A673 (cell line): ENCODE results near the gene ANO2. TPM values are rescaled to one million over a fixed set of nuclear protein-coding genes. Genes with fewer than 3 reads are reported as not detected.

Source experiments
- BruUV-seq: library from RNA; stranded (reverse); fragments of 400-500 nt; replicated peaks from 2 replicates; lab custom pipeline; 2021; lab: Mats Ljungman, UMichigan
- CTCF ChIA-PET: fragments of 300-600 bp; sonication (Branson Sonifier 250); formaldehyde crosslinking; loops from one replicate; lab custom pipeline; 2022; ENCODE audit warnings: antibody characterized with exemption; lab: Charles Lee
- POLR2A ChIA-PET: fragments of 300-600 bp; sonication (Branson Sonifier 250); formaldehyde crosslinking; loops from one replicate; lab custom pipeline; 2022; ENCODE audit warnings: antibody characterized with exemption; ENCODE audit not compliant: low non-redundant PET; lab: Charles Lee
- DNase-seq: peaks from one replicate; pipeline ENCODE4 v3.0.0-alpha.2; 2015; ENCODE audit warnings: low spot score
- H3K27ac ChIP-seq: fragments of 200-600 bp; sonication (generic); 2 replicates; pipeline ENCODE4 v1.5.1; 2016; ENCODE audit warnings: mixed run types, low read depth, mild to moderate bottlenecking, mixed read lengths, antibody characterized with exemption, low read length; ENCODE audit not compliant: poor library complexity, severe bottlenecking
- H3K27me3 ChIP-seq: fragments of 200-600 bp; sonication (generic); replicated peaks from 2 replicates; pipeline ENCODE4 v1.6.1; 2017; ENCODE audit warnings: mixed run types, low read depth, mild to moderate bottlenecking, mixed read lengths, antibody characterized with exemption, low read length; ENCODE audit not compliant: insufficient read depth, poor library complexity
- H3K36me3 ChIP-seq: fragments of 200-600 bp; sonication (generic); 2 replicates; pipeline ENCODE4 v1.6.1; 2016; ENCODE audit warnings: mixed run types, mild to moderate bottlenecking, mixed read lengths, antibody characterized with exemption, low read length; ENCODE audit not compliant: insufficient read depth, poor library complexity, severe bottlenecking
- H3K4me1 ChIP-seq: fragments of 200-600 bp; sonication (generic); 2 replicates; pipeline ENCODE4 v1.6.1; 2017; ENCODE audit warnings: mixed run types, mild to moderate bottlenecking, mixed read lengths, antibody characterized with exemption, low read length; ENCODE audit not compliant: insufficient read depth, poor library complexity, severe bottlenecking
- H3K4me3 ChIP-seq: fragments of 200-600 bp; sonication (generic); 2 replicates; pipeline ENCODE4 v1.5.1; 2016; ENCODE audit warnings: low read depth, mixed run types, mild to moderate bottlenecking, mixed read lengths, low read length; ENCODE audit not compliant: poor library complexity, severe bottlenecking
- H3K9me3 ChIP-seq: fragments of 200-600 bp; sonication (generic); 2 replicates; pipeline ENCODE4 v1.6.1; 2016; ENCODE audit warnings: mixed run types, low read depth, mild to moderate bottlenecking, mixed read lengths, antibody characterized with exemption, low read length; ENCODE audit not compliant: poor library complexity, severe bottlenecking
- EZH2 ChIP-seq: fragments of 200-600 bp; sonication (generic); IDR thresholded peaks from 2 replicates; pipeline ENCODE4 v1.6.1; 2017; ENCODE audit warnings: borderline replicate concordance, low read depth, mild to moderate bottlenecking, mixed read lengths, antibody characterized with exemption, low read length; ENCODE audit not compliant: poor library complexity, severe bottlenecking
- intact Hi-C: fragments of 100-400 bp; cut with micrococcal nuclease; formaldehyde crosslinking; loops from one replicate; pipeline ENCODE4 v1.10.0; 2022; ENCODE audit not compliant: unreplicated experiment
- total RNA-seq: library from RNA; stranded (reverse); gene quantifications from 2 replicates; pipeline ENCODE4 v1.2.3, GENCODE V29; 2021
- TF ChIP-seq, protein P1 (sequence below): fragments of 300-800, 200-600 bp; sonication (generic); conservative IDR thresholded peaks from 2 replicates; pipeline ENCODE4 v1.5.1; 2017; ENCODE audit warnings: low read depth, mild to moderate bottlenecking, antibody characterized with exemption, low read length, moderate library complexity, mixed read lengths

Gene ANO2
- total RNA-seq, 1 experiment from 2014 or later = not detected

DNA sequence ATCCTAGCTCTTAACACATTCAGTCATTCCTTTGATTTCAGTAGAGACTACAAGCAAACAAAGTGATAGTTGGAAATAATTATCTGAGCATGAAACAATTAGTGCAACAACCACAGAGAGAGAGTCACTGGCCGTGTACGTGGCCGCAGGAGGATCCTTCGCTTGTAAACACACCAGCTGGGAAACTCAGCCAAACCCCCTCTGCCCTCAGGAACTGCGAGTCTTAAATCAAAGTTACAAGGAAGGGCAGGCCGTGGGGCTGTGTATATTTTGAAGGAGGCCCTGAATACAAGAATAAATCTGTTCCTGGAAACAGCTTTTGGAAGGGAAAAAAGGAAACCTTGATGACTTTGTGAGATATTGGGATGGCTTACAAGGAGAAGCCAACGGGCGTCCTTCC, 164.5 kb downstream of the ANO2 start:
- no peaks in the 10 kb centered on the region for H3K9me3 ChIP-seq
- peaks cover 33% of the 10 kb centered on the region for H3K27me3 ChIP-seq
- no peak for DNase-seq
- POLR2A ChIA-PET = no interaction called here
- intact Hi-C loops = no loop called here
- H3K36me3 ChIP-seq = no peaks in the 10 kb centered on the region
- no peak overlapping the region for H3K4me3 ChIP-seq
- H3K4me1 ChIP-seq = no peaks in the 10 kb centered on the region
- no peak for TF ChIP-seq EZH2
- TF ChIP-seq, protein P1, sequence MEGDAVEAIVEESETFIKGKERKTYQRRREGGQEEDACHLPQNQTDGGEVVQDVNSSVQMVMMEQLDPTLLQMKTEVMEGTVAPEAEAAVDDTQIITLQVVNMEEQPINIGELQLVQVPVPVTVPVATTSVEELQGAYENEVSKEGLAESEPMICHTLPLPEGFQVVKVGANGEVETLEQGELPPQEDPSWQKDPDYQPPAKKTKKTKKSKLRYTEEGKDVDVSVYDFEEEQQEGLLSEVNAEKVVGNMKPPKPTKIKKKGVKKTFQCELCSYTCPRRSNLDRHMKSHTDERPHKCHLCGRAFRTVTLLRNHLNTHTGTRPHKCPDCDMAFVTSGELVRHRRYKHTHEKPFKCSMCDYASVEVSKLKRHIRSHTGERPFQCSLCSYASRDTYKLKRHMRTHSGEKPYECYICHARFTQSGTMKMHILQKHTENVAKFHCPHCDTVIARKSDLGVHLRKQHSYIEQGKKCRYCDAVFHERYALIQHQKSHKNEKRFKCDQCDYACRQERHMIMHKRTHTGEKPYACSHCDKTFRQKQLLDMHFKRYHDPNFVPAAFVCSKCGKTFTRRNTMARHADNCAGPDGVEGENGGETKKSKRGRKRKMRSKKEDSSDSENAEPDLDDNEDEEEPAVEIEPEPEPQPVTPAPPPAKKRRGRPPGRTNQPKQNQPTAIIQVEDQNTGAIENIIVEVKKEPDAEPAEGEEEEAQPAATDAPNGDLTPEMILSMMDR = no peak
- no TSS peak for BruUV-seq
- no peak overlapping the region for H3K27ac ChIP-seq
- CTCF ChIA-PET = no interaction called here

DNA sequence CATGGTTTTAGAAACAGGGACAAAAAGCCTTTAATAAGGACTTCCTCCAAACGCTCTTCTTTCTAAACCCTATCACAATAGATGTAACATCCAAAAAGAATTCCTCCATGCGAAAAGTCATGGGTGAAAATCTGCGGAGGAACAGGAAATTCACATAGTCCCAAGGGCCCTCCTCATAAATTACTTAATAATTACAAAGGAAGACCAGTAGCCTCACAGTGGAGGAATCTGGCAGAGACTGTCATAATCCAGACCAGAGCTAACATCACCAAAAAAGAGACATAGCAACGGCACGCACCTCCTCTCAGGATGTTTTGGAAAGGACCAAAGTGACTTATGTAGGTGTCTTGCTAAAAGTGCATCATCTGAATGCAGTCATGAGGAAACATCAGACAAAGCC, 165.7 kb downstream of the ANO2 start:
- no peak for TF ChIP-seq EZH2
- TF ChIP-seq, protein P1 = no peak
- H3K27me3 ChIP-seq = peaks cover 33% of the 10 kb centered on the region
- peak; percentile 7 for DNase-seq
- H3K27ac ChIP-seq = no peak overlapping the region
- H3K4me3 ChIP-seq = no peak overlapping the region
- H3K9me3 ChIP-seq = no peaks in the 10 kb centered on the region
- H3K36me3 ChIP-seq = no peaks in the 10 kb centered on the region
- H3K4me1 ChIP-seq = no peaks in the 10 kb centered on the region
- intact Hi-C loops = no loop called here
- BruUV-seq = no TSS peak
- ChIA-PET POLR2A (no interaction called here), CTCF (no interaction called here)

DNA sequence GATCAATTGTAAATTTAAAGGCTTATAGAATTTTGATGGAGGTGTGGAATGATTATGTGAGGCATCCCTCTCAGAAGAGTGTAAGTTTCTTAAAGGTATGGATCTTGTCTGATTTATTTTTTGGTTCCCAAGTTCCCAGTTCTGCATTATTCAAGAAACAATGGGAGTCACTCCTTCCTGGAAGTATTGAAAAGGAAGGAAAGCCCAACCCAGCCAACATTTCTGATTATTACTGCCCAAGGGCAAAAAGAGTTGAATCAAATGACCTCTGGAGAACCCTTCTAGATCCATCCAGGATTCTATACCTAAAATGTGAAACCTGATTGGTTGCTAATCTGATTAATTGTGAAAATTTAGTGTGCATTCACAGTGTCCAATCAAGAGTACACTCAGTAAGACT, 166.2 kb downstream of the ANO2 start:
- Histone ChIP-seq H3K4me3 (no peak overlapping the region), H3K9me3 (no peaks in the 10 kb centered on the region), H3K36me3 (no peaks in the 10 kb centered on the region), H3K27ac (no peak overlapping the region), H3K4me1 (no peaks in the 10 kb centered on the region), H3K27me3 (peaks cover 36% of the 10 kb centered on the region)
- DNase-seq = no peak
- ChIA-PET POLR2A (no interaction called here), CTCF (no interaction called here)
- BruUV-seq = no TSS peak
- intact Hi-C loops = no loop called here
- no peak for TF ChIP-seq EZH2
- TF ChIP-seq, protein P1 = no peak
